ENCODE results near the gene AP1AR.

AP1AR gene

DNA sequence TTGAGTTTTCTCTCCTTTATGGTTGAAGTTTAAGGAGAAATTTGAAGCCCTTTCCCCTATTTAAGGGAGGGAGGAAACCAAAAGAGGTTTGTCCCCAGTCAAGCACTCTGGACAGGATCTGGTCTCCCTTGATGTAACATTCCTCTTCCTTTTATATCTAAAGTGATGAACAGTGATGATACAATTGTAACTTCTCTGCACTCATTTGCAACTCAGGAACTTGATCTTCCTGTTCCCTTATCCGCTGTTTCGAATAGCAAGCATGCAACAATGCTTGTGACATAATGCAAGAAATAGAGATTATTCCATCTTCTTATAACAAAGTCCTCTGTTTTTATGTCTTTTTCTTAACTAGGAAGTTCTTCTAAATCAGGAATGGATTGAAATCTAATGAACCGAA lies 83.9 kb downstream of the AP1AR start:
- DNase-seq = no peak

DNA sequence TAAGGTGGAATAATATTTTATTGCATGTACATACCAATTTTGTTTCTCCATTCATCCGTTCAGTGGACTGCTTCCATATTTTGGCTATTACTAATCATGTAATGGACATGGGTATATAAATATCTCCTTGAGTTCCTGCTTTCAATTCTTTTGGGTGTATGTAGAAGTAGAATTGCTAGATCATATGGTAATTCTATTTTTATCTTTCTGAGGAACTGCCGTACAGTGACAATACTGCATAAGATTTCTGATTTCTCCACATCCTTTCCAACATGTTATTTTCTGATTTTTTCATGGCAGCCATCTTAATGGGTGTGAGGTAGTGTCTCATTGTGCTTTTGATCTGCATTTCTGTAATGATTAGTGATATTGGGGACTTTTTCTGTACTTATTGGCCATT lies 84.8 kb downstream of the AP1AR start:
- no peak for DNase-seq

DNA sequence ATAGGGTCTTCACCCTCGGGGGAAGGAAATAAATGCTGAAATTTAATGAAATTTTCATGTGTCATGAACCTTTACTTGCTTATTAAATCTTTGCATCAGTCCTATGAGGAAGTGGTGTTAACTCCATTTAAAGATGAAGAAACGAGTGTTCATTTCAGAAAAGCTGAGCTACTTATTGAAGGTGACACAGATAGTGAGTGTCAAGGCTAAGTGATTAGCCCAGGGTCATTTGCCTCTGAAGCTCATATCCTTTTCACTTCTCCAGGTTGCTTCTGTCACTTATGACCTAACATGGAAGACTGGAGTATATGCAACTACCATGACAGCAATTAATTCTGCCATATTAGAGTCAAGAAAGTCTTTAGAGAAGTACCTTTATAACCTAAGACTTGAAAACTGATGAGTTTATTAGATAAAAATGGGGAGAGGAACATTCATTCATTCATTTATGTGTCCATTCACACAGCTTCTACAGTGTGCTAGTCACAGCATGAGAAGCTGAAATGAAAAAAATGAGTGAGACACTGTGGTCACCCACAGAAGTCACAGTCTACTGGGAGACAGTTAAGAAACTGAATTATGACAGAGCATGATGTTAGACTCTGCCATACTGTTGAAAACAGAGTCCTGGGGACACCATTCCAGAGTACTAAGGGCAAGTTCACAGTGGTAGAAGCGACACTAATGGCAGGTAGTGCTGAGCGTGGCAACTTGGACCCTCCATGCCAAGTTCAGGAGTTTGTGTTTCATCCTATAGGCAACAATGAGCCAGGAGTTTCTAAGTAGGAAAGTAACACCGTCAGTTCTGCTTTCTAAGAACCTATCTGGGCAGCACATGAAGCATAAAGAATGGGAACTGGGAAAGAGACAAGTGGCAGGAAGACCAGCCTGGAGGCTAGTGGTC lies 86.9 kb downstream of the AP1AR start:
- no peak for DNase-seq

Data from HCEC 1CT (cell line).